ENCODE data around the gene QKI.

Gene QKI

GRCh38 chr6:163620670-163621330 is 206.3 kb downstream of the QKI start:
- H3K4me1 ChIP-seq (ENCODE audit: control insufficient read depth, insufficient read depth, low read length), result no peaks in the 10 kb centered on the region
- CTCF ChIA-PET, result no interaction called here

More at GRCh38 chr6:163620670-163621330, 206.3 kb downstream of the QKI start:
- no peaks in the 10 kb centered on the region for H3K9me3 ChIP-seq (ENCODE audit: control insufficient read depth, insufficient read depth, low read depth, low read length)
- H3K27ac ChIP-seq (ENCODE audit: extremely low read depth, low read depth, low read length), result no peak overlapping the region
- TF ChIP-seq, protein P1, sequence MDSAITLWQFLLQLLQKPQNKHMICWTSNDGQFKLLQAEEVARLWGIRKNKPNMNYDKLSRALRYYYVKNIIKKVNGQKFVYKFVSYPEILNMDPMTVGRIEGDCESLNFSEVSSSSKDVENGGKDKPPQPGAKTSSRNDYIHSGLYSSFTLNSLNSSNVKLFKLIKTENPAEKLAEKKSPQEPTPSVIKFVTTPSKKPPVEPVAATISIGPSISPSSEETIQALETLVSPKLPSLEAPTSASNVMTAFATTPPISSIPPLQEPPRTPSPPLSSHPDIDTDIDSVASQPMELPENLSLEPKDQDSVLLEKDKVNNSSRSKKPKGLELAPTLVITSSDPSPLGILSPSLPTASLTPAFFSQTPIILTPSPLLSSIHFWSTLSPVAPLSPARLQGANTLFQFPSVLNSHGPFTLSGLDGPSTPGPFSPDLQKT (IDR thresholded peaks at IDR 0.05; ENCODE audit: borderline replicate concordance, low read depth, low read length), result no peak
- TF ChIP-seq, protein P2, sequence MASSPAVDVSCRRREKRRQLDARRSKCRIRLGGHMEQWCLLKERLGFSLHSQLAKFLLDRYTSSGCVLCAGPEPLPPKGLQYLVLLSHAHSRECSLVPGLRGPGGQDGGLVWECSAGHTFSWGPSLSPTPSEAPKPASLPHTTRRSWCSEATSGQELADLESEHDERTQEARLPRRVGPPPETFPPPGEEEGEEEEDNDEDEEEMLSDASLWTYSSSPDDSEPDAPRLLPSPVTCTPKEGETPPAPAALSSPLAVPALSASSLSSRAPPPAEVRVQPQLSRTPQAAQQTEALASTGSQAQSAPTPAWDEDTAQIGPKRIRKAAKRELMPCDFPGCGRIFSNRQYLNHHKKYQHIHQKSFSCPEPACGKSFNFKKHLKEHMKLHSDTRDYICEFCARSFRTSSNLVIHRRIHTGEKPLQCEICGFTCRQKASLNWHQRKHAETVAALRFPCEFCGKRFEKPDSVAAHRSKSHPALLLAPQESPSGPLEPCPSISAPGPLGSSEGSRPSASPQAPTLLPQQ (tag by site-specific recombination; IDR thresholded peaks at IDR 0.05), result no peak
- TF ChIP-seq ZBTB48 (tag by site-specific recombination; IDR thresholded peaks at IDR 0.05) (no peak), MZF1 (tag by site-specific recombination; IDR thresholded peaks at IDR 0.05; ENCODE audit: borderline replicate concordance) (no peak), ZNF549 (tag by site-specific recombination; IDR thresholded peaks at IDR 0.05) (no peak), ZNF366 (tag by site-specific recombination; conservative IDR thresholded peaks at IDR 0.05) (no peak), ZNF626 (tag by site-specific recombination; IDR thresholded peaks at IDR 0.05) (no peak), ZNF335 (tag by site-specific recombination; conservative IDR thresholded peaks at IDR 0.05) (no peak), ZNF530 (tag by site-specific recombination; IDR thresholded peaks at IDR 0.05; ENCODE audit: low read depth) (no peak), ZNF513 (tag by site-specific recombination; IDR thresholded peaks at IDR 0.05) (no peak), ZBTB26 (tag by site-specific recombination; optimal IDR thresholded peaks at IDR 0.05) (no peak), ZNF585B (tag by site-specific recombination; IDR thresholded peaks at IDR 0.05) (no peak), ZSCAN30 (tag by site-specific recombination; IDR thresholded peaks at IDR 0.05) (no peak), ZNF610 (tag by site-specific recombination; IDR thresholded peaks at IDR 0.05; ENCODE audit: borderline replicate concordance) (no peak)
- TF ChIP-seq, protein P3, sequence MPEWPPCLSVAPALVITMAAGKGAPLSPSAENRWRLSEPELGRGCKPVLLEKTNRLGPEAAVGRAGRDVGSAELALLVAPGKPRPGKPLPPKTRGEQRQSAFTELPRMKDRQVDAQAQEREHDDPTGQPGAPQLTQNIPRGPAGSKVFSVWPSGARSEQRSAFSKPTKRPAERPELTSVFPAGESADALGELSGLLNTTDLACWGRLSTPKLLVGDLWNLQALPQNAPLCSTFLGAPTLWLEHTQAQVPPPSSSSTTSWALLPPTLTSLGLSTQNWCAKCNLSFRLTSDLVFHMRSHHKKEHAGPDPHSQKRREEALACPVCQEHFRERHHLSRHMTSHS (tag by site-specific recombination; IDR thresholded peaks at IDR 0.05), result no peak
- TF ChIP-seq, protein P4, sequence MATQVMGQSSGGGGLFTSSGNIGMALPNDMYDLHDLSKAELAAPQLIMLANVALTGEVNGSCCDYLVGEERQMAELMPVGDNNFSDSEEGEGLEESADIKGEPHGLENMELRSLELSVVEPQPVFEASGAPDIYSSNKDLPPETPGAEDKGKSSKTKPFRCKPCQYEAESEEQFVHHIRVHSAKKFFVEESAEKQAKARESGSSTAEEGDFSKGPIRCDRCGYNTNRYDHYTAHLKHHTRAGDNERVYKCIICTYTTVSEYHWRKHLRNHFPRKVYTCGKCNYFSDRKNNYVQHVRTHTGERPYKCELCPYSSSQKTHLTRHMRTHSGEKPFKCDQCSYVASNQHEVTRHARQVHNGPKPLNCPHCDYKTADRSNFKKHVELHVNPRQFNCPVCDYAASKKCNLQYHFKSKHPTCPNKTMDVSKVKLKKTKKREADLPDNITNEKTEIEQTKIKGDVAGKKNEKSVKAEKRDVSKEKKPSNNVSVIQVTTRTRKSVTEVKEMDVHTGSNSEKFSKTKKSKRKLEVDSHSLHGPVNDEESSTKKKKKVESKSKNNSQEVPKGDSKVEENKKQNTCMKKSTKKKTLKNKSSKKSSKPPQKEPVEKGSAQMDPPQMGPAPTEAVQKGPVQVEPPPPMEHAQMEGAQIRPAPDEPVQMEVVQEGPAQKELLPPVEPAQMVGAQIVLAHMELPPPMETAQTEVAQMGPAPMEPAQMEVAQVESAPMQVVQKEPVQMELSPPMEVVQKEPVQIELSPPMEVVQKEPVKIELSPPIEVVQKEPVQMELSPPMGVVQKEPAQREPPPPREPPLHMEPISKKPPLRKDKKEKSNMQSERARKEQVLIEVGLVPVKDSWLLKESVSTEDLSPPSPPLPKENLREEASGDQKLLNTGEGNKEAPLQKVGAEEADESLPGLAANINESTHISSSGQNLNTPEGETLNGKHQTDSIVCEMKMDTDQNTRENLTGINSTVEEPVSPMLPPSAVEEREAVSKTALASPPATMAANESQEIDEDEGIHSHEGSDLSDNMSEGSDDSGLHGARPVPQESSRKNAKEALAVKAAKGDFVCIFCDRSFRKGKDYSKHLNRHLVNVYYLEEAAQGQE (tag by site-specific recombination; IDR thresholded peaks at IDR 0.05), result no peak
- no peaks in the 10 kb centered on the region for H3K36me3 ChIP-seq (ENCODE audit: control insufficient read depth in 2 of 2, insufficient read depth in 1 of 2, low read length in 2 of 2)
- POLR2A ChIA-PET, result no interaction called here
- H3K4me3 ChIP-seq (ENCODE audit: low read depth, low read length), result no peak overlapping the region

Data from HEK293 (cell line).